HG03558 (cell line): ENCODE measurements around the gene EFNA5.
A peak's percentile ranks its signal among the peaks of the same experiment; 100 is the strongest.

Experiments used
- ATAC-seq: cut with Tn5 transposase; IDR thresholded peaks from one replicate; pipeline ENCODE4 v1.9.1; 2021; ENCODE audit warnings: moderate number of reproducible peaks; ENCODE audit not compliant: unreplicated experiment; ENCODE audit errors: extremely low read depth

The EFNA5 gene

DNA sequence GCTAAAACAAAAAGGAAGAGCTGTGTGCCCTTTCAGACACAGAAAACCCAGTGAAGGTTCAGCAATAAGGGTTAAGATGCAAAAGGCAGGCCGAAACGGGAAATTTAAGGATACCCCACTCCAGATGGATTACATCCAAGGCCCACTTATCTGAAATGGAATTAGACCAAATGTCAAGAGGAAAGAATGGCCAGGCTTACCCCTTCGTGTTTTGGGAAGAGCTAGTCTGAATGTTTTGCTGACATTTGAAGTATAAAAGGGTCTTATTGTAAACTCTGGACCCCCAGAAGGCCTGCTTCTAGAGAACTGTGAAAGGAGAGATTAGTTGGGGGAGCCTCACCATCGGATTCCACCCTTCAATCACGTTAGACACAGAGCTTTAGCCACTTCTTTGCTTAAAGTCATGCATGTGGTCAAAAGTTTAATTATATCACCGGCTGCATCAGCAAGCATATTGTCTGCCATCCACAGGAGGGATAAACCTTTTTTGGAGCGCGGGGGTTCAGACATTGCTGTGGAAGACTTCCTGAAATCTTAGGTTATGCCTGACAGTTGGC is 93.3 kb downstream of the EFNA5 start:
- no peak for ATAC-seq

DNA sequence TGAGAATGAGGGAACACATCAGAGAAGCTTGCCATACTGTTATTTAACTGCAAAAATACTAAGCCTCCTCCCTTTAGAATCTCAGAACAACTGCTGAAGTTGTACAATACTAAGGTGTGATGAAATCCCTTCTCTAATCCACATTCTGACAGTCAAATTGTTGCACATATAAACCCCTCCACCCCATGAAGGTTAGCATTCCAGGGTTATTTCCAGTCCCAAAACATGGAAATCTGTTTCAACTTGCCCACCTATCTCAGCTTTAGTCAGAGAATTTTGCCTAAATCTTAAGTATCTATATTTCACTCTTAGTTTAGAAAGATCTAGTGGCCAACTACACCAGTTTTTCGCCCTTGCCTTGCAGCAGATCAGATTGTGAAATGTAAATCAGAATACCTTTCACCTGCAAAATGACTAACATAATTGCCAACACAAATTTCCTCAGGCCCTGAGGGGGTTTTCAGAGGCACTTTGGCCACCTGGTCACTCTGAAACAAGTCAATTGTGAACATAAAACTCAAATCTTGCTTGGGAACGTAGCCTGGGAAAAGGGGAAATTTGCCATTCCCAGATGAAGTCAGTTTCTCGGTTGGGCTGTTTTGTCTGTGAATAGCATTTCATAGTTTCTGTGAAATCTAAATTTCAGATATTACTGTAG is 93.9 kb downstream of the EFNA5 start:
- ATAC-seq = no peak

DNA sequence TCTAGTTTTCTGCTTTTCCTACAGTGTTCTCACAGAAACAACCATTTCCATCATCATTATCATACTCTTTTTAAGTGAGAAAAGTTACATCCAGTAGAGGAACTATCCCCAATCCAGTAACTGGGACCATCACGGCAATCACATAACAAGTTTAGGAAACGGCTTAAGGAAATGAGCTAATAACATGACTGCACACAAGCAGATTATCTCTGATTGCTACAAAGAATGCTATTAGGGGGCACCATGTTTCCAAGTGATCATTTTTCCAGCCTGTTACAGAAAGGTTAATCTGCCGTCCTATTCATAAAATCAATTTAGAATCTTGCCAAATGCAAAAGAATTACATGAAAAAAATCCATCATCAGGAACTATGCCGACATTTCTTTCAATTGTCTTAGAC is 94.6 kb downstream of the EFNA5 start:
- ATAC-seq = no peak

- ATAC-seq = no peak
Measured at GRCh38 chr5:107574287-107574686, 96.5 kb downstream of the EFNA5 start.

DNA sequence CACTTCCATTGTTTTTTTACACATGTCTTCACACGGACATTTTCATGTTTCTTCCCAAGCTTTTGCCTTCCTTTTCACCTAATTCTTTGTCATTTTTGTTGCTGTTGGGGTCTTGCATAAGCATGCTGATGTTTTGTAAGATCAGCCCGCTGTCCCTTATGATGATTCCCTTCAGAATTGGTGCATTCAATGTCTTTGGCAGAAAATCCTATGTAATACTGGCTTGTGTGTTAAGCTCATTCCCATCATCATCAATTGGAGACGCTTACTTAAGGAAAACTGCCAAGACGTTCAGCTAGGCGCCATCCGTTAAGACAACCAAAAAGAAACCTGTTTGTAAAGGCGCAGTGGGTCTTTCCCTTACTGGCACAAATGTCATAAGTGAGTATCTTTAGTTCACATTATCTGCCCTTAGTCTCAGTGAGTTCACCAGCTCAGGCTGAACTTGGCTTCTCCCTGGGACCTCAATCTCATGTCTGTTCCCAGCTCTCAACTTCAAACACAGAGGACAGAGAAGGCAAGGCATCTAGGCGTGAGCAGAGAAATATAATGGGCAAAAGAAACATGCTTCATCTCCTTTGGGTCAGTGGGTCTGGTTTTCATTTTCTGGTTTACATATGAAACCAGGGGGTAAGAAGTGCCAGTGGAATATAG is 97.9 kb downstream of the EFNA5 start:
- ATAC-seq = no peak

DNA sequence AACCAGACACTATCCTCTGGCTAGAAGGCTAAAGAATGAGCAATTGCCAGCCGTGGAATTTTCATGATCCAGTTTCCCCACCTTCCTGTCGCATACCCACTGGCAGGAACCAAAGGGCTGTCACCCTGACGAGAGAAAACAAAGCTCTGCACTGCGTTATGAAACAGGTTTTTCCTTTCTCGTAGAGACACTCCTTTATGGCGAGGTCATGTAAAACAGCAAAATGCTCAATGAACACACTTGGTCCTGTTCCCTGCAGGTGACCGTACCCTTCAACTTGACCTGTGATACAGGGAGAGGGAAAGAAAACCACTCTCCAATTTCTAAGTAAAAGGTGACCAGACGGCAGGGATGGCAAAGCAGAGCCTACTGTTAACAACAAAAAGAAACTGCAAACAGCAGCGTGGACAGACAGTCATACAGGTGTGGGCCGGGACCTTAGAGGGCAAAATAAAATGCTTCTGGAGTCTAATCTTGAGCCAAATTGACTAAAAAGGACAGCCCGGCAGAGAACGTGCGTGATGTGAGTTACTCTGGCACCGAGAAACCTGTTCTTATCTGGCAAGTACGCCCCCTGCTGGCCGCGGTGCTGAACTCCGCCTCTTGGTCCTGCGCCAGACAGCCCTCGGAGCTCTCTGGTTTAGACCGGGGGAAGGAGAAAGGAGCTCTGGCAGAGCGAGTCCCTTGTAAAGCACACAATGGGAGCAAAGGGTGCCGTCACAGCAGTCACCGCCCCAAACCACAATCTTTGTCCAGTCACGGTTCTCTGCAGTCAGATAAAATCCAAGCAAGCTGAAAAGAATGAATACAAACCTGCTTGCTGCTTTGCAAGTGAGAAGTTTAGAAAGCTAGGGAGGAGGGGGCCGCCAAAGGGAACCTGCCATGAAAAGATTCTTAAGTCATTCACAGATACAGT is 98.9 kb downstream of the EFNA5 start:
- peak; percentile 35 for ATAC-seq

DNA sequence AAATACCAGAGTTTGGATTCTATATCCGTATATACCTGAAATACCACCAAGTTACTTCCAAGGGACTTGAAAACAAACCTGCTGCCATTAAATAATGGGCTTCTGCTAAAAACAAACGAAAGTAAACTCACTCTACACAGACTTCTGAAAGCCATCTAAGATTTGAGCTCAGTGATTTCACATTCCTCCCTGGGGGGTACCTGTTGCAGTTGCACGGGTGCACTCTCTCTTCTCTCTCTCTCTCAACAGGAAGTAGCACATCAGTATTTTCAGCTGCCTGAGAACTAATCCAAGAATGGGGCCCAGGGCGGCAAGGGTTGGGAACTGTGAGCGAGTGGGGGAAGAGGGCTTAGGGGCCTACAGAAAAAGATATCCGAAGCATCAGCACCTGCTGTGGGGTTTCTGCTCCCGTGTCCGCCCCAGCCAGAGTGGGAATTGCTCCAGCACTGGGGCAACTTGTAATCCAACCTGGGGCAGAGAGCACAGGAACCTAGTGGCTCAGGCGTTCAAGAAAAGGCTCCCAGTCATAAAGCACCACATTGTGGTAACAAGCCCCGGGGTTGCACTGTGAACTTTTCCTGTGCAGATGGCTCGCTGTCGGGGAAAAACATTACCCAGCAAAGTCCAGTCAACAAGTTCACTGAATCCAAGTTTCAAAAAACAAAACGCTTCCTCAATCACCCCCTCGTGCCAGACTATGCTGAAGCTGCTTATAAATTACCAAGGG is 99.8 kb downstream of the EFNA5 start:
- ATAC-seq = peak; percentile 85

DNA sequence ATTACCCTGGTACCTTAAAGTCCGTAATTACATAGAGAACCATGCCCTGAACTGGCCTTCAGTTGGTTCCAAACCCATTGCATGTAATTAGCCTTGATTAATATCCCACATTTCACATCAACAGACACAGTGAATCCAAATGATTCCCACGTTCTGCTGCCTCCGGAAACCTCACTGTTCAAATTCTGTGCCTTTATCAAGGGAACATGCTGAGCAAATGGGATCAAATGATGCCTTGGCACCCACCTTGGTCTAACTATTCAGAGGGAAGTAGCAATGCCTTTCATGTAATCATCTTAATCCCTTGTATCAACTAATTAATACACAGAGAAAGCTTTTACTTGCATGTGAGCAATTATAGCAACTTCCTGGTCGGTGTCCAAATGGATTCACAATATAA is 100.6 kb downstream of the EFNA5 start:
- no peak for ATAC-seq

DNA sequence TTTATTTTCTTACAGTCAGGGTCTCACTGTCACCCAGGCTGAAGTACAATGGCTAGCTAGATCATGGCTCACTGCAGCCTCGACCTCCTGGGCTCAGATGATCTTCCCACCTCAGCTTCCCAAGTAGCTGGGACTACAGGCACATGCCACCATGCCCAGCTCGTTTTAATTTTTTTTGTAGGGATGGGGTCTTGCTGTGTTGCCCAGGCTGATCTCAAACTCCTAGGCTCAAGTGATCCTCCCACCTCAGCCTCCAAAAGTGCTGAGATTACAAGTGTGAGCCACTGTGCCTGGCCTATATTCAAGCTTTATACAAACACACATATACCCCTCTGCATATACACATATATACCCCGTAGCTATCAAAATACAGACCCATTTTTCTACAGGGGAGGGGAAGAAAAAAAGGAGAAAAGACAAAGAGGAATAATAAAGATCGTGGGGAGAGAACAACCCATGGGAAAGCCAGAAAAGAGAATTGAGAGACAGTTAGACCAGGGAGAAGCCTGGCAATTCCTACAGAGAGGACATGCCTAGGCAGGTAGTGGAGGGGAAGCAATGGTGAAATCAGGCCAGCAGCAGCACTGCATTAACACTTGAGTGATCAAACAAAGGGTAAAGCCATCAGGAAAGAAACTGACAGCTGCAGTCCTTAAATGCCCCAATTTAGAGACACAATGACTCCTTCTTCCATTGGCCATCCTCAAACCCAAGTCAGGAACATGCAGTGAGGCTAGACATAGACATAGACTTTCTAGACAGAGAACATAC is 102.7 kb downstream of the EFNA5 start:
- no peak for ATAC-seq

DNA sequence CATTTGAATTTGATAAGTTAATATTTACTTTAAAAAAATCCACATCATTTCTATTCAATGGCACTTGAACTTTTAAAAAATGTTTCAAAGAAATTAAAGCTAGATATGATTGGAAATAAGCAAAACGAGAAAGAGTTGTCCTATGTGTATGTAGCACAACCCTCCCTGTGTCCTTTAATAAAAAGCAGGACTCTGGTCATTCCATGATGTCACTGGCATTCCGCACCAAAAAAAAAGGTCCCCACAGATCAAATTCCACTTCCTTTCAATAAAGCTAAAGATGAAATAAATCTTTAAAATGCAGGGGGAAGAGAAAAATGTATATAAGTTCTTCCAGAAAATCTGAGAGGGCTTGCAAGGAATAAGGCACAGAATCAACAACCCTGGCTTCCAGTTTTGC is 103.8 kb downstream of the EFNA5 start:
- ATAC-seq = no peak

DNA sequence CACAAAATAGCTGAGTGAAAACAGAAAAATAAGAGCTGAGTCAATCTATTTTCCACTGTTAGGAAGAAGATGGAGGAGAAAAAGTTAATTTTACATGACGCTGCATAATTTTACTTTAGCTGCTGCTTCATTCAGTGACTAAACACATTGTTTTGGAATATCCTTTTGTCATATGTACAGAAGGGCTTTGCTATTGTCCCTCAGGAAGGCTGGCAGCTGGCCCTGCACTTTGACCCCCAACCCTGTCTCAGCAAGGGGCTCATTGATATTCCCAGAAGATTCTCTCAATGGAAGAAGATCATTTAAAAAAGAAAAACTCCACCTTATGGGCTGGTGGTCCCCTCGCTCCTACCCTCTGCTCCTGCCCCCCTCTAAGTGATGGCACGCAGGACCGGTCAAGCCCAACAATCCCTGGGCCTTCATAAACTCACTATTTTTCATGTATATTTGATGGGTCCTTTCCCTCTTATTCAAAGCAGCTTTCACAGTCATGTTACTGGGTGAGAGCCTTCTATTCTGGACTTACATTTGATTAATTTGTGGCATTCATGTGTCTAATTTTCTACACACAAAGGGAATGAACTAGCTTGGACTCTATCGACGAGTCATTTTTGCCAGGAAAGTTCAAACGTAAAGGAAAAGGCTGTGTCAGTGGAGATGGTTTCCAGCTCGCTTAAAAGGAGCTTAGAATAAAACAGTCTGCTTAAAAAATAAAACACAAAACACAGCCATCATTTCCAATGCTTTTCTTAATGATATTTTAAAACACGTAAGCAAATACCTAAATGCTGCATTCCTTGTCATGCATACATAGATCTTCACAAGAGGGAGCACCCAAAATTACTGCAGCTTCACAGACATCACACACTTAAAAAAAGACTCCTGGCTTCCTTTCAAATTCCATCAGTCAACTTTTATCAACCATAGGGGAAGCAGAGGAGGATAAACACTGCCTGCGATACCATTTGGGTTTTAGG is 104.7 kb downstream of the EFNA5 start:
- ATAC-seq = no peak

DNA sequence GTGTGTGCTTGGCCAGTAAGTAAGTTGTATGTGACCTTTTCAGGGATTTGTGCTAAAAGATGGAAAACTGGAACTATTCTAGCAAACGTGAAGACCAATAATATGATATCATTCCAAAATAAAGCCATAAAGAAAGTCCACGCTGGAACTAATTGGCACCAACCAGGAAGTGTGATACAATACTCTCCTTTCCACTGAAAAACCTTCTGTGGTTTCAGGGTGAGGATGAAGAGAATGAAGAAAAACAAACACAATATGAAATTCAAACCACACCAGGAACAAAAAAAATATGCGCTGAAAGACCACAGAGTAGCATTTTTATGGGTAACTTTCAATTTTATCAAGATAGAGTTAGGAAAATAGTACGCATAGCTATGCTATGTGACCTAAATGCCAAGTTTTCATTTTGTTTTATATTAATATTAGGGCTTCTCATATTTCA is 105.8 kb downstream of the EFNA5 start:
- no peak for ATAC-seq

- ATAC-seq = no peak
Measured at GRCh38 chr5:107563959-107564544, 106.7 kb downstream of the EFNA5 start.

GRCh38 chr5:107560377-107560776 is 110.4 kb downstream of the EFNA5 start:
- no peak for ATAC-seq

GRCh38 chr5:107558823-107559375 is 111.8 kb downstream of the EFNA5 start:
- no peak for ATAC-seq

DNA sequence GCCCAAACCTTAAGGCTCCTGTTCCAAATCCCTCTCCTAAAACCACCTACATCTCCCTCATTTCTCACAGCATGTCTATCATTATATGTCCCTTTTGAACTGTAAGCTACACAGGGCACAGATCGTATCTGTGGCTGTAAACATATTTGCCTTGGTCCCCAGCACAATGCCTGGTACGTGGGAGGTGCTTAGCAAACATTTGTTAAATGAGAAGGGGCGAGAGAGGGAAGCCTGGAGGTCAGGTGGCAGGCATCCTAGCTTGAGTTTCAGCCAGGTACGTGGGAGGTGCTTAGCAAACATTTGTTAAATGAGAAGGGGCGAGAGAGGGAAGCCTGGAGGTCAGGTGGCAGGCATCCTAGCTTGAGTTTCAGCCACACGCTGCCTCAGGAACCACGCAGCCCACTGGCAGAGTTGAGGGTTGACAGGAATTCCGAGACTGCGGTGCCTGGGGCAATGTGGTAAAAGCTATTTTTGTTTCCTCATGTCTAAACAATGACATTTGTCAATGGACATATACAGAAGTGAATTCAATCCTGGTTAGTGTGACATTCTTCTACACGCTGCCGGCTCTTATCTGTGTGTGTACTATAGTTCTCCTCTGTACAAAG is 113.6 kb downstream of the EFNA5 start:
- no peak for ATAC-seq

GRCh38 chr5:107556575-107556974 is 114.2 kb downstream of the EFNA5 start:
- no peak for ATAC-seq
